Activated naive CD4-positive, alpha-beta T cell treated with Interleukin-2 at 50 U/mL for 16 hours (primary cell): ENCODE data around the gene AQP2.

Source experiments
- DNase-seq: peaks from one replicate; pipeline ENCODE4 v3.0.0-alpha.2; 2020

AQP2 gene

GRCh38 chr12:49956663-49957569 is 6.4 kb downstream of the AQP2 start:
- no peak for DNase-seq

- DNase-seq = no peak
Observed at GRCh38 chr12:49957570-49957967, 7.0 kb downstream of the AQP2 start.

DNA sequence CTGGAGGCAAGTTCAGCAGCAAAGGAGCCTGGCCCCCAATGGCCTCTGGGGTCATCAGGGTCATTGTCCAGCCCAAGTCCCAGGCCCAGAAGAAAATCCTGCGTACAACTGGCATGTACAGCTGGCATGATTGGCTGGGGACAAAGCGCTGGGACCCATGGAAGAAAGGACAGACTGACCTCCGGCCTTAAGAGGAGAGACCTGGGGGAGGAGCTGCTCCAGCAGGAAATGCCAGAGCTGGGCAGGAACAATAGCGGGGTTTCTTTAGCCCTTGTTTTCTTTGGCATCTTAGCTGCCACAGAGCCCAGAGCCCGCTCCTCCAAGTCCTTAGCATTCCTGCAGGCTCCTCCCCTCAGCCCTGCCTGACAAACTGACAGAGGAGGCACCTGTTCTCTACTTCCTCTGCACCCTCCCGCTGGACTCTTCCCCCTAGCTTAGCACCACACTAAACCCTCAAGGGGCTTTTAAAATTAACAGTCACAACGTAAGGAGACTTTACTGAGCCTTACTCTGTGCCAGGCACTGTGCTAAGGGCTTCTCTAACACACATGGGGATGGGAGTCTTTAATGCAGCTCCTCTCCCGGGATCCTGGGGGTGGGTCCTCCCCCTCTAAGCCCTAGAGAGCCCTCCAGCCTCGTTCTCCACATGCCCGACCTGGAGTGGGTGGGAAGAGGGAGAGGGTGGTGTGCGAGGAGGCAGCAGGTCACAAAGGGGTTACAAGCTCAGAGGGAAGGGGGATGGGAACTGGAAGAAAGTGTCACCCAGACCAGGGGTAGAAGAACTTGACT is 9.3 kb downstream of the AQP2 start:
- DNase-seq = no peak

- DNase-seq = no peak
Observed at GRCh38 chr12:49960474-49961110, 10.1 kb downstream of the AQP2 start.

- DNase-seq = no peak
Observed at GRCh38 chr12:49961111-49961922, 10.8 kb downstream of the AQP2 start, which contains the start of gene AQP5. TSS of gene AQP5 (plus strand) at chr12:49961872. CDS start at chr12:49962018, 146 bp downstream.

DNA sequence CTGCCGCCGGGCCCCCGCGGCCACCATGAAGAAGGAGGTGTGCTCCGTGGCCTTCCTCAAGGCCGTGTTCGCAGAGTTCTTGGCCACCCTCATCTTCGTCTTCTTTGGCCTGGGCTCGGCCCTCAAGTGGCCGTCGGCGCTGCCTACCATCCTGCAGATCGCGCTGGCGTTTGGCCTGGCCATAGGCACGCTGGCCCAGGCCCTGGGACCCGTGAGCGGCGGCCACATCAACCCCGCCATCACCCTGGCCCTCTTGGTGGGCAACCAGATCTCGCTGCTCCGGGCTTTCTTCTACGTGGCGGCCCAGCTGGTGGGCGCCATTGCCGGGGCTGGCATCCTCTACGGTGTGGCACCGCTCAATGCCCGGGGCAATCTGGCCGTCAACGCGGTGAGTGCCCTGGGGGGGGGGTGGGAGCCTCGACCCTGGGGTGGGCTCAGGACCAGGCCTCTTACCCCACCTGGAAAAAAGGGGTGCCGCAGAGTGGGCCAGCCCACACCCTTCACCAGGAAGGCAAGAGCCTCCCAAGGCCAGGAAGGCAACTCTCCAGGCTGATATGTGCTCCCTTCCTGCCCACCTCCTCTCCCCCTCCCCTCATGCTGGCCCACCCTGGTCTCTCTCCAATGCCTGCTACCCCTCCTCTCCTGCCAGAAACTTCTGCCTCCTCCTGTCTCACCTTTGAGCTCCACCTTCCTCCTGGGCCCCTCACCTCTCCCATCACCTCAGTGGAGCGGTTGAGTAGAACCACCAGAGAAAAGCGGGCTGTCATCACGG is 11.6 kb downstream of the AQP2 start:
- DNase-seq = no peak

DNA sequence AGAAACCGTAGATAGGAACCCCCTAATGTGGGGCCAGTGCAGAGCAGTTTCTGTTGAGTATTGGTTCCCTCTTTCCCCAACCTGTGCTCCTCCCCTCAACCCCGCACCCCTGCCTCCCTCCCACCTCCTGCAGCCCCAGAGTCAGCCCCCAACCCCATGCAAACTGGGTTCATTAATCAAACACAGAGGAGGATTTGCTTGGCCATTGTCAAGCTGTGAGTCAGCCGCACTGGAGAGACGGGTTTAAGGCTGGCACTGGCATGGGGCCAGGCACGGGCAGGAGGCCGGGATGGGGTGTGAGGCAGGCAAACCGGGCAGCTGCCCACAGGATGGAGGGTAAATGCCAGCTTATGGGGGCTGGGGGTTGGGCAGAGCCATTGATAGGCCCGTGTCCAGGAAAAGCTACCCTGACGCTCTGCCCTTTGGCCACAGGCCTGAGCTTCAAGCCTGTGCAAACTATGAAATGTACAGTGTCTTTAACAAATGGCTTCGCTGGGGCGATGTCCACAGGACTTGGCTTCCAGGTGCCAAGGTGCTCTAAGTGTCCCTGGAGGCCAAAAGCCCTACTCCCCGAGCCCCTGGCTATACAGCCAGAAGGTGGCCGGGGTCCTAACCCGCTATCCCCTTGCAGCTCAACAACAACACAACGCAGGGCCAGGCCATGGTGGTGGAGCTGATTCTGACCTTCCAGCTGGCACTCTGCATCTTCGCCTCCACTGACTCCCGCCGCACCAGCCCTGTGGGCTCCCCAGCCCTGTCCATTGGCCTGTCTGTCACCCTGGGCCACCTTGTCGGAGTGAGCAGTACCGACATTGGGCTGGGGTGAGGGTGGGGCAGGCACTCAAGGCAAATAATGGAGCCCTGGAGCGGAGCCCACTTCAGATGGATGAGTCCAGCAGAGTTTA is 12.6 kb downstream of the AQP2 start:
- no peak for DNase-seq

GRCh38 chr12:49963976-49964815 is 13.7 kb downstream of the AQP2 start:
- no peak for DNase-seq

DNA sequence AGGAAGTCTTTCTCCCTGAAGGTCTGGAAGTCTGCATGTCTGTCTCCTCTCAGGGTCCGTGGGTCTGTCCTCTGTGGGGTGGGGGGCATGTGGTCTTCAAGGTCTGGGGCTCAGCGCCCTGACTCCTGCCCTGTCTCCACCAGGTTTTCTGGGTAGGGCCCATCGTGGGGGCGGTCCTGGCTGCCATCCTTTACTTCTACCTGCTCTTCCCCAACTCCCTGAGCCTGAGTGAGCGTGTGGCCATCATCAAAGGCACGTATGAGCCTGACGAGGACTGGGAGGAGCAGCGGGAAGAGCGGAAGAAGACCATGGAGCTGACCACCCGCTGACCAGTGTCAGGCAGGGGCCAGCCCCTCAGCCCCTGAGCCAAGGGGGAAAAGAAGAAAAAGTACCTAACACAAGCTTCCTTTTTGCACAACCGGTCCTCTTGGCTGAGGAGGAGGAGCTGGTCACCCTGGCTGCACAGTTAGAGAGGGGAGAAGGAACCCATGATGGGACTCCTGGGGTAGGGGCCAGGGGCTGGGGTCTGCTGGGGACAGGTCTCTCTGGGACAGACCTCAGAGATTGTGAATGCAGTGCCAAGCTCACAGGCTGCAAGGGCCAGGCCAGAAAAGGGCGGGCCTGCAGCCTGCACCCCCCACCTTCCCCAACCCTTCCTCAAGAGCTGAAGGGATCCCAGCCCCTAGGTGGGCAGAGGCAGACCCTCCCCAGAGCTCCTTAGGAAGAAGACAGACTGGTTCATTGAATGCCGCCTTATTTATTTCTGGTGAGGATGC is 14.5 kb downstream of the AQP2 start:
- DNase-seq = no peak

GRCh38 chr12:49965836-49966235 is 15.3 kb downstream of the AQP2 start:
- no peak for DNase-seq

DNA sequence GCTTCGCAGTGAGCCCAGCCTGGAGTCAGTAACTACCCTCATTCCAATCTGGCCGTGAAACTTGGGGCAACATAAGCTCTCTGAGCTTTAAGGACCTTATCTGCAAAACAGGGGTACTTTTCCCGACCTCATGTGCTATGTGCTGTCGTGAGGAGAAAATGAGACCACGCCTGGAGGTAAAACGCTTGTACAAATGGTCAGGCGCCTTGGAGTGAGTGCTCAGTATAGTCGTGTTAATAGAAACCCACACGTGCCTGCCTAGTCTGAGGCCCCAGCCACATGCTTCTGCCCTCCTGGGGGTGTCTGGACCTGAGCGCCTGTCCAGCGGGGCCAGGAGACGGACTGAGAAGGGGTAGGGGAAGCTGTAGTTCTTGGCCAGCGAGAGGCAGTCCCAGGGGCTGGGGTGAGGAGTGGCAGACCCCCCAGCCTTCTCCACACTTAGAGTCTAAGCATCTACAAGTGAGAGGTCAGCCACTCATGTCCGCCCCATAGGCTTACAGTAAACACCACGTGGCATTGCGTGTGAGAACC is 16.0 kb downstream of the AQP2 start:
- no peak for DNase-seq

GRCh38 chr12:49967042-49967776 is 16.7 kb downstream of the AQP2 start:
- DNase-seq = peak; percentile 93

DNA sequence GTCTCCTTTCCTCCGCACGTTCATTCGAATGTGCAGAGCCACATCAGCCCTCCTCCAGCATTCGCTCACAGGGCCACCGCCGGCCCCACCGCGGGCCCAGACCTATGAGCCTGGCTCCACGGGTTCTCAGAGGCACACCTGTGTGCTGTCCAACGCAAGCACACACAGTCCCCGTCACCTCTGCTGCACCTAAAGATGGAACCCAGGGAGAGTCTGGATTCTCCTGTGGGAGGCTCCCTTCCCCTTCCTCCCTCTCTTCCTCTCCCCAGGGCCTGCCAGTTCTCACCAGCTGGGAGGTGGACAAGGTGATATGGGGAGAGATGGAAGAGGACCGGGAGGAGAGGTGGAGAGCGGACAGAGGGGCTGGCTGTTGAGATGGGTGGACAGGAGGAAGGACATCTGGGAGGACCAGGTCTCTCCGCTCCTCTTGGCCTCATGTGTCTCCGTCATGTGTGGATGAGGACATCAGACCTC is 17.3 kb downstream of the AQP2 start:
- no peak for DNase-seq

DNA sequence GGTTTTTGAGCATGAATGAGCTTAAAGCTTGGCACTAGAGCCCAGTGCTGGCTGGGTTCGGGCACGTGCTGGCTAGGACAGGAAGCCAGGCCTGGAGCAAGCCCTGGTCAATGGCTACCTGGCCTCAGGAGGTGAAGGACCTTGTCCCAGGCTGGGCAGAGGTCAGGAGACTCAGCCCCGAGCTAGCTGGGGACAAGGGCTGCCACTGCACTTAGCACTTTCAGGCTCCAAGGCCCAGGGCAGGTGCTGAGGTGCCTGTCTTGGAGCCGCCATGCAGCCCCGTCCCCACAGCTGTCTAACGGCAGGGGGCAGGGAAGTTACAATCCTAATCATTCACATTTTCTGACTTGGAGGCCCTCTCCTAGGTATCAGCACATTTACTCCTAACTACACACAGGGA is 17.9 kb downstream of the AQP2 start:
- DNase-seq = no peak

- no peak for DNase-seq
Observed at GRCh38 chr12:49969027-49969426, 18.5 kb downstream of the AQP2 start.

DNA sequence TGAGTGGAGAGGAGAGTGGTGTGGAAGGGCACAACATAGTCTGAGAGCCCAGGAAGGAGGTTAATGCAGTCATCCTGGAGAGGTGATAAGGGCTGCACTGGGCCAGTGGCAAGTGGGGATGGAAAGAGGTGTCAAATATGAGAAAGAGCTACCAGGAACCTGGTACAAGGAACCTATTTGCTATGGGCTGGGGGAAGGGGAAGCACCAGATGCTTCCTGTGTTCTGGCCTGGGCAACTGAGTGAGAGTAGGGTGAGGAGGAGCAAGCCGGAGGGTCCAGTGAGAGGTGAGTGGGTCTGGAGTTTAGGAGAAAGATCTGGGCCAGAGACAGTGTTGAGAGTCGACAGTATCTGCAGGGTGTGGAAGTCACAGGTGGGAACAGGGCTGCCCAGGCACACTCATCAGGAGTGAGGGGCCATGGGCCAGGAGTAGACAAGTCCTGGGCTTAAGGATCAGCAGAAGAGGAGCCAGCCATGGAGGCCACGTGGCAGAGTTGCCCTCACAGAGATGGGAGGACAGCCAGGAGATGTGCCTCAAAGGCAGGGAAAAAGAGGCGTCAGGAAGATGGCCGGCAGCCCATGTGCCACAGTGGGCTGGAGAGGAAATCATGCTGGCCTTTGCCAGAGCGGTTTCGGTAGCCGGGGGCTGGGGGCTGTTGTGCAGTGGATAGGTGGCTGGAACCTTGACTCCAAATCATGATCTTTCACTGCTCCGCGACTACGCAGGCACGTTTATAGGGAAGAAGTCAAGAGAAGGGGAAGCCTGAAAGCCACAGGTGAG is 19.3 kb downstream of the AQP2 start:
- DNase-seq = no peak

DNA sequence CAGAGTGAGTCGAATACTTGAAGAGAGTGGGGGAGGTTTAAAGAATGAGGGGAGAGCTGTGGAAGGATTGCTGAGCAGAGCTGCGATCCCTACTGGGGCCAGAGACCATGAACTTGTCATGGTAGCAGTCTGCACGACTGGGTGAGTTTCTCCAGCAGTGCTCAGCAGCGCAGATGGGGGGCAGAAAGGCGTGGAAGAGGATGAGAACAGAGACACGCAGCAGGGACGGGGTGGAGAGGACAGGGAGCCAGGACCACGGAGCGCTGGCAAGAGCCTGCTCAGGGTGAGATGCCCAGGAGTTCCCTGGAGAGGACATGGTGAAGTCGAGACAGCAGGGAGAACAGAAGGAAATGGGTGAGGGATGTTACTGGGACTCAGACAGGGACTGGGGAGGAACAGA is 20.1 kb downstream of the AQP2 start:
- no peak for DNase-seq
